GM12801 (cell line): ENCODE results near the gene MRO.

Experiments
- TF ChIP-seq, protein P1 (sequence below): IDR thresholded peaks from one replicate; pipeline ENCODE4 v1.5.1; 2011; ENCODE audit warnings: control low read depth; ENCODE audit not compliant: insufficient read length; ENCODE audit errors: extremely low read depth

The MRO gene

DNA sequence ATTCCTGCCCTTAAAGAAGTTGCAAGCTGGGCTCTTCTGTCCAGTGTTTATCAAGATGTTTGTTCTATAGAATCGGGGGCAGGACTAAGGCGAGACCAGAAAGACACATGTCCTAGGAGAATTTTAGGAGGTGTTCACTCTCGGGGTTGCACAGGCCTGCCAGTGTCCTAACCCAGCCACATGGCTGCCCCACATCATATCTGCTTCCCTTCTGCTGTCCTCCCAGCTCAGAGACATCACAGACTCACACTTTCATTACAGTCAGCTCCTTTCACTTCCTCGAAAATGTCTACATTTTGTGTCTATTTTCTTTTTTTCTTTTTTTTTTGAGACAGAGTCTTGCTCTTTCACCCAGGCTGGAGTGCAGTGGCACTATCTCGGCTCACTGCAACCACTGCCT, 10.7 kb upstream of the MRO start:
- TF ChIP-seq, protein P1, sequence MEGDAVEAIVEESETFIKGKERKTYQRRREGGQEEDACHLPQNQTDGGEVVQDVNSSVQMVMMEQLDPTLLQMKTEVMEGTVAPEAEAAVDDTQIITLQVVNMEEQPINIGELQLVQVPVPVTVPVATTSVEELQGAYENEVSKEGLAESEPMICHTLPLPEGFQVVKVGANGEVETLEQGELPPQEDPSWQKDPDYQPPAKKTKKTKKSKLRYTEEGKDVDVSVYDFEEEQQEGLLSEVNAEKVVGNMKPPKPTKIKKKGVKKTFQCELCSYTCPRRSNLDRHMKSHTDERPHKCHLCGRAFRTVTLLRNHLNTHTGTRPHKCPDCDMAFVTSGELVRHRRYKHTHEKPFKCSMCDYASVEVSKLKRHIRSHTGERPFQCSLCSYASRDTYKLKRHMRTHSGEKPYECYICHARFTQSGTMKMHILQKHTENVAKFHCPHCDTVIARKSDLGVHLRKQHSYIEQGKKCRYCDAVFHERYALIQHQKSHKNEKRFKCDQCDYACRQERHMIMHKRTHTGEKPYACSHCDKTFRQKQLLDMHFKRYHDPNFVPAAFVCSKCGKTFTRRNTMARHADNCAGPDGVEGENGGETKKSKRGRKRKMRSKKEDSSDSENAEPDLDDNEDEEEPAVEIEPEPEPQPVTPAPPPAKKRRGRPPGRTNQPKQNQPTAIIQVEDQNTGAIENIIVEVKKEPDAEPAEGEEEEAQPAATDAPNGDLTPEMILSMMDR, result no peak

DNA sequence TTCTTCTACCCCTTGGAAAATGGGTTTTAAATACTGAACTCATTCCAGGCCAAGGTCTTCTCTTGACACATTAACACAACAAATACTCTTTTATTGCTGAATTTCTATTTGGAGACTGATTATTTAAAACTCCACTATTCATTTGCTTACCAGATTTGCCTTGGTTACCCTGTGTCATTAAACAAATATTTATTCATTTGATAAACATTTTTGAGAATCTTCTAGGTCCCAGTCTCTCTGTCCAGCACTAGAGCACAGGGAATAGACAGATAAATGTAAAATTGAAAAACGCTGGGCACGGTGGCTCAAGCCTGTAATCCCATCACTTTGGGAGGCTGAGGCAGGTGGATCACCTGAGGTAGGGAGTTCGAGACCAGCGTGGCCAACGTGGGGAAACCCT, 9.8 kb upstream of the MRO start:
- TF ChIP-seq, protein P1, result no peak

DNA sequence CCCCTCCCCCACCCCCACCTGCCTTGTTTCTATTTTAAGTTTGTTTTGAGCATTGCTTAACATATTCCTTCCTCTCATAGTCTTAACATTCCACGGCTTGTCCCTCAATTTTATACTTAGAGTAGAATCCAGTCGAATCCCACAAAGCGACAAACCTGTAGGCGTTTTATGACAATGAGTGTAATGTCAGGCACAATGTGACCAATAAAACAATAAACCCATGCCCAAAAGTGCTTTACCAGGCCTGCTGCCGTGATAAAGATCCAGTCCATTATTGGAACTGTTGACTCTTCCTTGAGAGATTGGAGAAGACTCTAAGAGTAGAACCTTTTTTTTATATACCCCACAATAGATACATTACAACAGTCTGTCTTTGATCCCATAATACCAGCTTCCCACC, 6.2 kb upstream of the MRO start:
- TF ChIP-seq, protein P1, result no peak

DNA sequence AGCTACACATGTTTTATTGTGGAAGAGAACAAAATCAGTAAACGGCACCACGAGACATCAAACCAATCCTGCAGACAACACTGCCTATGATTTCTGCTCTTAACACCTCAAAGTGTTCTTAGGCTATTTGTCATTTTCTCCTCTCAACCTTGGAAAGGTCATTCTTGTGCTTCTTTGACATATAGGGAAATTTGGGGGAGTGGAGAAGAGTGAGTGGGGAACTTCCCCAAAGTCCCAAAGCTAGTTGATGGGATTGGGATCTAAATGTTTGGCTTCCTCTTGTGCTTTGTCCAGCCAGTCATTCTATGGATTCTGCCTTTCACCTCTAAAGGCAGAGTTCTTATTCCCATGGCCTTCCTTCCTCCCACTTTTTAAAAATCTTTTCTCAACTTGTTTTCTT, 5.8 kb upstream of the MRO start:
- TF ChIP-seq, protein P1, result no peak

DNA sequence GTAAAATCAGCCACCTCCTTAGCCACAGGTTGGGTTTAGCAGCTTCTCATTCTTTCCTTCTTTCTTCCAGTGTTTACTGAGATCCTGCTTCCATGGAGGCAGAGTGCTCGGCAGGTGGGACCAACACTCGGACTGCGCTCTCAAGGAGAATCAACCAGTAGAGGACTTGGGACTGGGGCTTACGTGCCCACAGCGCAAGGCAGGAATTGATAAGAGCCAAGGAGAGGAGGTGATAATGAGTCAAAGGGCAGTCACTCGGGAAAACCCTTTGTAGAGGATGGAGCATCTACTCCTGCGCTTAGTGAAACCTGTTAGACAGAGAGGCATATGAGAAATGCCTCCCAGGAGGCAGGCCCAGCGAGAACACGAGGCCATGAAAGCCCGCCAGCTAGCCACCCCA, 2.9 kb upstream of the MRO start:
- TF ChIP-seq, protein P1, result no peak

DNA sequence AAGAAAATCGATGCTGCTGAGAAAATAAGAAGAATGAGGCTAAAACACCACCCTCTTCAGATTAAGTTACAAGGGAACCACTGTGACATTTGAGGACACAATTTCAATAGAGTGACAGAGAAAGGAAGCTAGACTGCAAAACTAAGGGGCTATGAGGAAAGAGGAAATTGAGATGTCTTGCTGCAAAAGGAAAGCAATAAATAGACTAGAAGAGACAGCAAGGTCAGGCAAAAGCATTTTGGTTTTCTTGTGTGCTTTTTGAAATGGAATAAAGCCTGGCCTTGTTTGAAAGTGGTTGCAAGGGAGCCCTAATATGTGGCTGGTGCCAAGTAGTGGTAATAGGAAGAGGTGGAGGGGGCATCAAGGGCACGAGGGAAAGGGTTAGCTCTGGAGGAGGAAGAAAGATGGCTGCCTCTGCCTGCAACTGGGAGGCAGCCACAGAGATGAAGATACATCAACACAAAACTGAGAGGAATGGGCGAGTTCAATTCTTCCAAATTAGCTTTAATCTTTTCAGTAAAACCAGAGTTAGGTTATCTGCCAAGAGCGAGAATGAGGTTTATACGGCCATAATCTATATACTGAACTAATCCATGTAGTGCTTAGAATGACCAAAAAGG, 1.2 kb upstream of the MRO start:
- TF ChIP-seq, protein P1, result no peak

DNA sequence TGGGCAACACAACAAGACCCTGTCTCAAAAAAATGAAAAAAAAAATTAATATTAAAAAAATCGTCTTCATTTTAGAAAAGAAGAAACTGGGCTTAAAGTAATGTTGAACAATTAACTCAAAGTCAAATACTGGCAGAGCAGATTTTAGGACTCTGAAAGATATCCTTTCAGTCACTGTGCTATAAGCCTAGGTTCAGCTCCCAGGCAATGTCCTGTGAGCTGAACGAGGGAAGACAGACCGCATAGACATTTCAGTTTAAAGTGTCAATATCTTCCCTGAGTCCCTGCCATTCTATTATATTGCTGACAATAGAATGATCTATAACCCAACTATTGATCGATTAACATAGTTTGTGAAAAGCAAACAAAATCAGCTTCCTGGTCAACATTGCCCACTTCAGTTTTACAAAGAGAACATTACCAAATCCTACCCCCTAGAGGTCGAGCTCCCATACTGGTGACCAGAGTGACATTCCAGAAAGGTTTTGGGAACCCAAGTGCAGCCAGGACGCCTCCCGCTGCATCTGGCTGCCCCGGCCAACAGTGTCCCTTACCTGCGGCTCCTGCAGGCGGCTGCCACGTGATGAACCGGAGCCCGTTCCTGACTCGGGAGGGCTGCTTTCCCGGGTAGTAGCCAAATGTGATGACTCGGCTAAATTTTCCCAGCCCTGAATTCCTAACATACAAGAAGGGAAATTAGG, 639 bp downstream of the MRO start:
- TF ChIP-seq, protein P1, result no peak
